GM15510 (cell line): ENCODE results near the gene HOXA7.

Source experiments
- POLR2A ChIP-seq: IDR thresholded peaks from 3 replicates; pipeline ENCODE4 v1.6.1; 2011; ENCODE audit warnings: borderline replicate concordance; ENCODE audit not compliant: insufficient read length; ENCODE audit errors: extremely low read depth

HOXA7 gene

GRCh38 chr7:27164367-27165088 lies 8.1 kb upstream of the HOXA7 start:
- TF ChIP-seq POLR2A: no peak

- no peak for TF ChIP-seq POLR2A
Observed at GRCh38 chr7:27164045-27164366, 7.5 kb upstream of the HOXA7 start.

GRCh38 chr7:27163288-27164044 lies 7.0 kb upstream of the HOXA7 start:
- TF ChIP-seq POLR2A: no peak

DNA sequence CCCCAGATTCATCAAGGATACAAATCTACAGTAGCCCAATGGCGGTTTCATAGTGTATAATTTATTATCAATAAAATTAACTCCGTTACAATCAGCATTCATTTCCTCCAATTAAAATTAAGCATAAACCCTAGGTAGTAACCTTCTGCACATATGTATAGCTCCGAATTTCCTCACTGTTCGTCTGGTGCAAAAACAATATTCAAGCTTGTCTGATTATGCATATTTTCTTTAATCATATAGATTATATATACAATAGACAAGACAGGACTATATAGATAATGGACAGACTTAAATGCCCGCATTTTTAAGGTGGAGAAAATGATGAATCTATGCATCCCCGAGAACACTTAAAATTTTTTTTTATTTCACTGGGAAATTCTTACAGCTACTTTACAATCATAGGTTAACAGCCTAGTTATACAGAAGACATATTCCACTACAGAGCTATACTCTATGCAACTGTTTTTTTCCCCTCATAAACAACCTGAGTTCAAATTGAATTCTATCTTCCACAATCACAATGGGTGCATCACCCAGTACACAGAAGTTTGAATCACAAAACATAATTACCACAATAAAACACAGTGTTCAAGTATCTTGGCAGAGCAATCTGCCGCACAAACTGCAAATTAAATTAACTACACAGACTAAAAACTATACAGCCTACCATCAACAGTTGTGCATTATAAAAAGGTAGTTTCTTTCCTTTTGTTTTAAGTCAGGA lies 6.2 kb upstream of the HOXA7 start:
- no peak for TF ChIP-seq POLR2A

DNA sequence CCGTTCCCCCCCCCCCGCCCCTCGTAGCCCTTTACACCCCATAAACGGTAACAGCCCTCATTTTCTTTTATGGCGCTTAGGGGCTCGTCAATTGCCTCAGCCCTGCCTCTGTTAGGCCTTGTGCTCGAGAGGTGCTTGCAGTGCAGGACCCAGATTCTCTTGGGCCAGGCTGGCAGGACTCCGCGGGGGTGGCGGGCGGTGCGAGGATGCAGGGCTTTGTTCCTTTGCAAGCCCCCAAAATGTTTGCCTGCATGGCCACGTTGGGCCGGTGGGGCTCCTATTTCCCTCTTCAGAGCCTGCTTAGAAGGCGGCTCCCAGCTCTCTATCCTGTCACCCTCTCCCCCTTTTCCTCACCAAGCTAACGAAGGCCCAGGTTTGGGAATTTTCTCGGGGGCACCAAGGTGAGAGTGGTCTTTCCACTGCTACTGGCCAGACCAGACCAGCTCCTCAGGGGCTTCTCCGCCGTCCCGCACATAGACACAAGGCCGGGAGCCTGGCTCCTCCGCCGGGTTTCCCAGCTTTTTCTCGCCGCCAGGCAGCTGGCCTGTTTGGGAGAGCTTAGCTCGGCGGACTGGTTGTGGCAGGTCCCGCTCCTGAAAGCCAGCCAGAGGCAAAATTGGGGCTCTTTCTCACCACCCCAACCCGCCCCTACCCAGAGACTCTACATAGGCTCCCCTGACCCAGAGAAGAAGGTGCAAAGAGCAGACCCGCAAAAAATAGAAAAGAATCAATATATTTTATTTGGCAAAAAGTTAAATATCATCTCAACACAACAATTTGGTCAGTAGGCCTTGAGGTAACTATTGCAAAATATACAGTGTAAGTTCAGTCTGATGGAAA lies 5.5 kb upstream of the HOXA7 start:
- TF ChIP-seq POLR2A: no peak

GRCh38 chr7:27161214-27161720 lies 4.8 kb upstream of the HOXA7 start:
- no peak for TF ChIP-seq POLR2A

- TF ChIP-seq POLR2A: no peak
Observed at GRCh38 chr7:27160546-27161213, 4.2 kb upstream of the HOXA7 start.

- no peak for TF ChIP-seq POLR2A
Observed at GRCh38 chr7:27160145-27160545, 3.7 kb upstream of the HOXA7 start.

DNA sequence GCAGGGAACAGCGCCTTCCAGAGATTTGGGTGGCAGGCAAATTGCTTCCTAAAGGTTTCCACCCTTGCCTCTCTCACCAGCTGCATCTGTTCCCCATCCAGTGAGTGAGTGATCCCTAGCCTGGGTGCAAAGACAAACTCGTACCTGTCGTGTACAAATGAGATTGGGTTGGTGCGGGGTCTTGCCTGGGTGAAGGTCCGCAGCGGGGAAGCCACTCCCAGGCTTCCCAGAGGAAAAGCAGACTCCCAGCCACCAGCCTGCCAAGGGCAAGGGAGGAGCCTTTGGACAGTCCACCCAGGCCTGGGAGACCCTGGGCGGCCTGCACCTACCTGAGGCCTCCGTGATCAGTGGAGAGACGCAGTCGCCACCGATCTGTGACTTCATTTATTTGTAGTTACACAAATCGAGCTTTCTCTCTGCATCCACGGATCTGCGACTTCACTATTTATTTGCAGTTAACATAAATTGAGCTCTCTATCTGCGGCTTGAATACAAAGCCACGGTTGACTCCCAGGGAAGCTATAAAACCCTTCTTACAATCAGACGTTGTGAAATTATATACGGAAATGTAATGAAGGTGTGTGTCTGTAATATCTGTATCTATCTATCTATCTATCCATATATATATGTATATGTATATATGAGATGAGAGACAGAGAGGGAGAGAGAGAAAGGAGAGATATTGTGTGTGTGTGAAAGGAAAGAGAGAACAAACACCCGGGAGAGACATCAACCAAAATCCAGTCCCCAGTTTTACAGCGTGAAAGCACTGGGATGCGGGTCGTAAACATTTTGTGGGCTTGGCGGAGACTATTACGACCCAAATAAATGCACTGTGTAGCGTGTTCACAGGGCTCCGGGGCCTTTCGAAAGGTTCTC lies 3.0 kb upstream of the HOXA7 start:
- TF ChIP-seq POLR2A: no peak

DNA sequence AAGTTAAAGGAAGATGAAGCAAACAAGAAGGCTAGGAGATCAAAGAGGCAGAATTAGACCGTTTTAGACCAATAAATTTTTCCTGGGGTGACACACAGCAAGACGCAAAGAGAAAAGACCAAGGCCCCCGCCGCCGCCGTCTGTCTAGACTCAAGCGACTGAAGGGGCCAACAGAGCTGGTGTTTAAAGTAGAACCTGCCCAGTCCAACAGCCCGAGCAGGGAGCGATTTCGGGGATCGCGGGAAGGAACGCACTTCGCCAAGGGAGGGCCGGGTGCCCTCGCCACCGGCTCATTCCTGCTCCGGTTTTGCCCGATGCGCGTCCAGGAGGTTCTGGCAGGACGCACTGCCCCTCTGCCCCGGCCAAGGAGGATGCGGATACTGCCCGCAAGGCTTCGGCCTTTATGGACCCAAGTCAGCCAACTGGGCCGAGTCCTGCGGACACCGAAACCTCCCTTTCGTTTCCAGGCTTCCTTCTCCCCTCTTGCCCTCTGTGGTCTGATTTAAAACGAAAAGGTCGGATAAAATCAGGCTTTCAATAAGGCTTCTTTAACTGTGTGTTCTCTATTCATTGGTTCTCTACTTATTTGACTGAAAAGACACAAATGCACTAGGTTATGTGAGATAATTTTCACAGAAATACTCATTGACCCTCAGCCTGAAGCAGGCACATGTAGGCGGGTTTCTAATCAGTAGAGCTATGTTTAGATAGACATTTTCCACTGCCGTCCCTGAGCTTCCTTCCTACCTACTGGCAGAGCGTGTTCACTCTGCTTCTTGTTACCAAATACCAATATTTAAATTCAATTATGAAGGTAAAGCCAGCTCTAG lies 2.2 kb upstream of the HOXA7 start:
- TF ChIP-seq POLR2A: no peak

- TF ChIP-seq POLR2A: no peak
Observed at GRCh38 chr7:27157702-27158431, 1.4 kb upstream of the HOXA7 start.
